Urothelium cell line (cell line): ENCODE results near the gene RAB37.

Experiments
- DNase-seq: peaks from one replicate; pipeline ENCODE4 v3.0.0; 2011; ENCODE audit warnings: low spot score, mixed read lengths
- FAIRE-seq: peaks from 2 replicates; lab custom pipeline; 2011; peaks lifted over from hg19 to GRCh38; lab: Jason Lieb, UNC

The RAB37 gene

DNA sequence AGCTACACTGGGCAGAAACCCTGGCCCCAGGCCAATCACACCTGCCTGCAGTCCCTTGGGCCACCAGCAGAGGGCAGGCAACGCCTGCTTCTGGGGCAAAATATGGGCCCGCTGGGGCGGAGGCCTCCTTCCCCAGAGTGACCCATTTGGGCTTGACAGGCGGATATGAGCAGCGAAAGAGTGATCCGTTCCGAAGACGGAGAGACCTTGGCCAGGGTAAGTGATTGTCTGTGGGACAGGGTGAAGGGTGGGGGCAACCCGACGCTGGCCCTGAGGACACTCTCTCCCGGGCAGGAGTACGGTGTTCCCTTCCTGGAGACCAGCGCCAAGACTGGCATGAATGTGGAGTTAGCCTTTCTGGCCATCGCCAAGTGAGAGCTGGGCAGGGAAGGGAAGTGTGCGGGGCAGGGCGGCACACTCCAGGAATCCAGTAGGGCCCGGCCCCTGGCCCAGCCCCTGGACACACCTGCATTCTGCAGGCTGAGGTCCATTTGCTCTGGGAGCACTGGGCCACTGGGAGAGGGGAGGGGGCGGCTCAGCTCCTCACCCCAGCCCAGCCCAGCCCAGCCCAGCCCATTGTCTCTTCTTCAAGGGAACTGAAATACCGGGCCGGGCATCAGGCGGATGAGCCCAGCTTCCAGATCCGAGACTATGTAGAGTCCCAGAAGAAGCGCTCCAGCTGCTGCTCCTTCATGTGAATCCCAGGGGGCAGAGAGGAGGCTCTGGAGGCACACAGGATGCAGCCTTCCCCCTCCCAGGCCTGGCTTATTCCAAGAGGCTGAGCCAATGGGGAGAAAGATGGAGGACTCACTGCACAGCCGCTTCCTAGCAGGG lies 7.9 kb downstream of the RAB37 start:
- DNase-seq = peak; percentile 86
- peak; percentile 79 for FAIRE-seq

GRCh38 chr17:74745548-74746177 lies 8.6 kb downstream of the RAB37 start:
- no peak for DNase-seq
- no peak for FAIRE-seq

DNA sequence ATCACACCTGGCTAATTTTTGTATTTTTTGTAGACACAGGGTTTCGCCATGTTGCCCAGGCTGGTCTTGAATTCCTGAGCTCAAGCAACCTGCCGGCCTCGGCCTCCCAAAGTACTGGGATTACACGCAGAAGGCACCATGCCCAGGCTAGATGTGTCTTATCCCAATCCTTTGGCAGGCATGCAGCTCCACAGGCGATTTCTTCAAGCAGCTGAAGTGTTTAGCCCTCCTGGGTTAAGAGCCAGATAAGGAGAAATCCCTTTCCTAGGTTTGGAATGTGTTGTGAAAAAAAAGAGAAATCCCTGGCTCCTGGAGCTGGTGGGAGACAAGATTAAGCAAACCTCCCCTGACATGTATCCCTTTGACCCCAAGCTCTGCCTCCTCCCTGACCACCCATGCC lies 9.3 kb downstream of the RAB37 start:
- FAIRE-seq (no peak), DNase-seq (no peak)

- no peak for FAIRE-seq
- no peak for DNase-seq
Observed at GRCh38 chr17:74746922-74747321, 9.9 kb downstream of the RAB37 start.

- DNase-seq (no peak), FAIRE-seq (no peak)
Observed at GRCh38 chr17:74748279-74748528, 11.1 kb downstream of the RAB37 start.

GRCh38 chr17:74748529-74749278 lies 11.6 kb downstream of the RAB37 start, which contains the start of gene NHERF1:
TSS of gene NHERF1 (plus strand) at chr17:74748628. CDS start at chr17:74748847, 219 bp downstream.
- no peak for FAIRE-seq
- peak; percentile 100 for DNase-seq

DNA sequence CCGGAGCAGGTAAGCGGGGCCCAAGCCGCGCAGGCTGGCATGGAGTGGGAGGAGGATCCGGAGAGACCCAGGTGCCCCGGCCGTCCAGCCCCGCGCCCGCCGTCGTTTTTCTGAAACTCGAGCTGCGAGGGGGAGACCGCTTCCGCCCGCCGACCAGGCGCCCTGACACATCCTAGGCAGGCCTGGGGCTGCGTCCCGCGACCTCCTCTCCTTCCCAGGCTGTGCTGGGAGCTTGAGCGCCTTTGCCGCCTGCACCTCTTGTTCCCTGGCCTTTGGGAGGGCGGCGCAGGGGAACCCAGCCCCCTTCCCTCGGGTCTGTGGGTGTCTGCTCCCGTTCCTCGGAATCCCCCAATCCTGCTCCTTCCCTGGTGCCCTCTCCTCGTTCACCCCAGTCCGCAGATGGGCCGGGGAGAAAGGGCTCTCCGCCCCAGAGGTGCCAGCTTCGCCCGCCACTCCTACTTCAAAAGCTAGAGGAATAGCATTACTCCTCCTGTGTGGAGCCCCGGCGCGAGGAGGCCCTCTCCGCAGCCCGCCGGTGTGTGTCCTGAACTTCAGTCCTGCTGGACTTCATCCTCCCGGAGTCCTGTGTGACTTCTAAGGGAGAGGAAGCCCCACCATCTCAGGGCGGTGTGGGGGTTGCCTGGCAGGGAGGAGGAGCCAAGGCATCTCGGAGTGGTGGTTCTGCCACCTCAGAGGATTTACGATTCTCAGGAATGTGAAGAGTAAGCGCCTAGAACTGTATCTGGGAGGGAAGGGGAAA lies 12.4 kb downstream of the RAB37 start:
- FAIRE-seq (peak; percentile 5), DNase-seq (peak; percentile 54)

DNA sequence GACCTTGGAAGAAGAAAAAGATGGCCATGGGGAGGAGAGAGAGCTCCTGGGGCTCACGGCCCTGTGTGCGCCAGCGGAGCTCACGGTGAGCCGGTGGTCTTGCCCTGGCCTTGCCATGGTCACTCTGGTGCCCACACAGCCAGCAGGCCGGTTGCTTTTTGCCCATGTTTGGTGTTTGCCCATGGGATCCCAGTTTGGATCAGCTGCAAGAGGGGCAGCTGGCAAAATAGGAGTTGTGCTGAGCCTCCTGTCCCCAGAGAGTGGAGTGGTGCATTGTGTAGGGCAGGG lies 12.9 kb downstream of the RAB37 start:
- FAIRE-seq = no peak
- DNase-seq = no peak

DNA sequence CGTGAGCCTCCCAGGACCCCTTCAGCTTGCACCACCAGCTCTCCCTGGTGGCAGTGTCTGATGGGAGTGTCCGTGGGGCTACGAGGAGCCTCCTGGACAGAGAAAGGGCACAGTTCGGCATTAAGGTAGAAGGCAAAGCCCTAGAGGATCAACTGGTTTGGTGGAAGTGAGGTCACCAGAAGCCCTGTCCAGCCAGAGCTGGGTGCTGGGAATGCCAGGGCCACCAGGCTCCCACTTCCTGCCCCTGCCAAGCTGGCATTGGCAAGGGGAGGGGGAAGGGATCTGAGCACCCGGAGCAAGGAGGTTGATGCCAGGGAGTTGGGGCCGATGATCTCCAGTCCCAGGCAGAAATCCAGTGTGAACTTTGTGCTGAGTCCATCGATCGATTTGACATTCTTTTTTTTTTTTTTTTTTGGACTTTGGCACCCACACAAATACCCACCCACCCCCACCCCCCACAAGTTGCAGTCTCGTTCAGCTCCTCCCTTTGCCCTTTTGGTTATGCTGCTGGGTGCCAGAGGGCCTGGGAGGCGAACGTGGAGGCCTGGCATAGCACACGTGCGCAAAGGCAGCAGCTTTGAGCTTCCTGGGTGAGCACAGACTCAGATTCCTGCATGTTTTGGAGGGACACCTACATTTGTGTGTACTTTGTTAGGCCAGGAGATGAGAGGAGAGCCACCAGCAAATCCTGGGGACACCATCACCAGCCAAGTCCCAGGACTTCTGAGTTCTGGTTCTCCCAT lies 13.4 kb downstream of the RAB37 start:
- FAIRE-seq = no peak
- DNase-seq = no peak

- DNase-seq (no peak), FAIRE-seq (no peak)
Observed at GRCh38 chr17:74752415-74752814, 15.4 kb downstream of the RAB37 start.

GRCh38 chr17:74752822-74753401 lies 15.9 kb downstream of the RAB37 start:
- FAIRE-seq = no peak

DNA sequence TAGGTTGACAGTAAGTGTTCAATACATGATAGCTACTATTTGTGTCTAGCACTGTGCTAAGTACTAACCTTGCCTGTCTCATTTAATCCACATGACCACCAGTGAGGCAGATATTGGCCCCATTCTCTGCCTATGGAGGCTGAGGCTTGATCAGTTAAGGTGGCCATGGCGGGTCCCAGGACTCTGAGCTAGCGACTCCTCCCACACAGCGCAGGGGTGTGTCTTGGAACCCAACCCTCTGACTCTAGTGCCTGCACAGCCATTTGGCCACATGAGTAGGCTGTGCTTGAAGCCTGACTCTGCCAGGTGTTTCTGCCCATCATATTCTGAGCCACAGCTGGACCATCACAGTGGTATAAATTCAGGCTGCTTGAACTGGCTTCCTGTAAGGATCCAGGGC lies 17.8 kb downstream of the RAB37 start:
- no peak for DNase-seq
- FAIRE-seq = no peak

More at GRCh38 chr17:74752822-74753401, 15.9 kb downstream of the RAB37 start:
- DNase-seq = no peak

- DNase-seq (no peak), FAIRE-seq (peak; percentile 63)
Observed at GRCh38 chr17:74755533-74755932, 18.5 kb downstream of the RAB37 start.

- FAIRE-seq (no peak), DNase-seq (no peak)
Observed at GRCh38 chr17:74756891-74757290, 19.8 kb downstream of the RAB37 start.

DNA sequence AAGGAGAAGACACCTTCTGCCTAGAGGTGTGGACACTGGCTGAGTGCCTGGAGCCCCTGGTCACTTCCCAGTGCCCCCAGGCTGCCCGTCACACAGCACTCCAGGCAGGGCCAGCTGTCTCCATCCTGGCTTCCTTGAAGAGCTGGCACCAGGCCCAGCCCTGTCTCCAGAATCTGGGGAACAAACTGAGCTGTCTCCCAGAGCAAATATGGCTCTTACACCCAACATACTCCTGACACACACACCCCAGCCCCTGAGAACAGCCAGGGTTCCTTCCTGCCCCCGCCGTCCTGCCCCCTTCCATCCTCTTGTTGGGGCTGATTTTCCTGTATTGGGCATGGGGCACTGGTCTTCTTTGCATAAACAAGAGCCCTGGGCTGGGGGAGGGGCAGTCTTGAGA lies 20.4 kb downstream of the RAB37 start:
- DNase-seq = no peak
- no peak for FAIRE-seq

DNA sequence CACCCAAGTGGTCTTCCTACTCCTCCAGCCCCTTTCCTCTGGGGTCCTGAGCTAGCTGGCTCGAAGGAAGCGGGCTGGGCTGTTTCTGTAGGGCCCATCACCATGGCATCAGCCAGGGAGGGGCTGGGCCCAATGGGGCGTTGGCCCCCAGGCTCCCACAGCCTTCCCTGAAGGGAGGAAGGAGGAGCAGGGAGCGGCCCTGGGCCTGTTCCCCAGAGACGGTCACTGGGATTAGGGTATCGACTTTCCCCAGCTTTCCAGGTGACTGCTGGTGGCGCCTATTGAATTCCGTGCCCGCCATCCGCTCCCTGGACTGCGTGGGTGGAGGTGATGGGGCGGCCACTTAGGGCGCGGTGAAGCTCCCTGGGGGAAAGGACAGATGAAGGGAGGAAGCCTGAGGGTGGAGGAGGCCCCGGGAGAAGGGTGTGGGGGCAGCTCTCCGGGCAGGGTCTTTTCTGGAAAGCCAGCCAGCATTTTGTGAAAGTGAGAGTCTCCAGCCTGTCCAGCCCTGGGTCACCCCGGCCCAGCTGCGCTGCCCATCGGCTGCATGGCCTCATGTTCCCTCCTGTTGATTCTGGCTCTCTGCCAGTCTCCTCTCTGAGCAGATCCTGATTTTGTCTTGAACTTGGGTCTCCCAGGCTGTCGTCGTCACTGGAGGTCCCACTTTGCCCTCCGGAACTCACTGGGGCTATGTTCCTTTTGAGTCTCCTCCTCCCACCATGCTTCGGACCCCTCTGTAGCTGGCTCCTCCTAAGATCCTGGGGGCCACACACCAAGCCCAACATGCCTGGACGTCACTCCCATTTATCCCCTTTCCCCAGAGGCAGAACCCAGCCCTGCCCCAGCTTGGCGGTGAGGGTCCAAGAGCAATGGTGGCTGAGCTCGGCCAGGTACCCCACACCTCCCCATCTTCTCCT lies 21.1 kb downstream of the RAB37 start:
- no peak for DNase-seq
- peak; percentile 58 for FAIRE-seq

GRCh38 chr17:74758848-74759168 lies 21.8 kb downstream of the RAB37 start:
- DNase-seq (no peak), FAIRE-seq (peak; percentile 32)

- DNase-seq (no peak), FAIRE-seq (peak; percentile 86)
Observed at GRCh38 chr17:74759243-74759801, 22.3 kb downstream of the RAB37 start.

DNA sequence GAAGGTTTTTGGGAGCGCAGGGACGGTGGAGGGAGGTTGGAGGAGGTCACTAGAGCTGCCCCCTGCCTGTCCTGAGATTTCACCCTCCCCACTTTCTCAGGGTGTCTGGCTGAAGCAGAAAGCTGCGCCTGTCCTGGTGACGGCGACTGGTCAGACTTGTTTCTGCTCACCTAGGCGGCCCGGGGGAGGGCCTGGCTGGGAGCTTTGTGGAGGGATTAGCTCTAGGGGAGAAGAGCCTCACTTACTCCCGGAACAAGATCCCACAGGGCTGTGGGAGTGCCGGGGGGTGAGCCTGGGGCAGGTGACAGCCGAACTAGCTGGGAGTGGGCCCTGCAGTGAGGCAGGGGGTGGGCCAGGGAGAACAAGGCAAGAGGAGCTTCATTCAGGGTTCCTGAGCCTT lies 22.9 kb downstream of the RAB37 start:
- FAIRE-seq (no peak), DNase-seq (no peak)
